H9 (cell line): ENCODE data around the gene KLHL2. TPM values are rescaled to one million over a fixed set of nuclear protein-coding genes. Genes with fewer than 3 reads are reported as not detected.

Experiments
- DNase-seq: peaks from one replicate; pipeline ENCODE4 v3.0.0-alpha.2; 2017
- H2AFZ ChIP-seq: one replicate; pipeline ENCODE4 v1.6.1; 2013; ENCODE audit warnings: mild to moderate bottlenecking, low read length, control low read depth, moderate library complexity
- H2AK5ac ChIP-seq: 2 replicates; pipeline ENCODE4 v1.6.1; 2013; ENCODE audit warnings: low read length, control low read depth, mixed read lengths; ENCODE audit not compliant: insufficient read length
- H2BK120ac ChIP-seq: one replicate; pipeline ENCODE4 v1.6.1; 2013; ENCODE audit warnings: low read depth, mild to moderate bottlenecking, low read length, control low read depth, inconsistent platforms; ENCODE audit not compliant: poor library complexity, severe bottlenecking
- H2BK12ac ChIP-seq: 2 replicates; pipeline ENCODE4 v1.6.1; 2013; ENCODE audit warnings: low read length, control low read depth, mixed read lengths, low read depth; ENCODE audit not compliant: insufficient read length
- H2BK15ac ChIP-seq: 2 replicates; pipeline ENCODE4 v1.6.1; 2013; ENCODE audit warnings: low read depth, low read length, control low read depth
- H2BK20ac ChIP-seq: one replicate; pipeline ENCODE4 v1.6.1; 2013; ENCODE audit warnings: low read depth, mild to moderate bottlenecking, low read length, control low read depth, inconsistent platforms; ENCODE audit not compliant: poor library complexity, severe bottlenecking
- H2BK5ac ChIP-seq: 2 replicates; pipeline ENCODE4 v1.6.1; 2013; ENCODE audit warnings: low read length, control low read depth, mixed read lengths; ENCODE audit not compliant: insufficient read length
- H3K14ac ChIP-seq: 2 replicates; pipeline ENCODE4 v1.6.1; 2013; ENCODE audit warnings: low read length, control low read depth; ENCODE audit not compliant: insufficient read depth
- H3K18ac ChIP-seq: 2 replicates; pipeline ENCODE4 v1.6.1; 2013; ENCODE audit warnings: low read depth, mild to moderate bottlenecking, mixed read lengths, low read length, control low read depth; ENCODE audit not compliant: insufficient read length
- H3K23ac ChIP-seq: 2 replicates; pipeline ENCODE4 v1.6.1; 2013; ENCODE audit warnings: low read length, control low read depth, mixed read lengths, low read depth; ENCODE audit not compliant: insufficient read length
- H3K23me2 ChIP-seq: 2 replicates; pipeline ENCODE4 v1.6.1; 2013; ENCODE audit warnings: low read depth, mild to moderate bottlenecking, mixed read lengths, low read length, control low read depth; ENCODE audit not compliant: insufficient read length, poor library complexity, severe bottlenecking
- H3K27ac ChIP-seq: 2 replicates; pipeline ENCODE4 v1.5.1; 2013; ENCODE audit warnings: low read length, control low read depth, mixed read lengths, low read depth; ENCODE audit not compliant: insufficient read length
- H3K27me3 ChIP-seq: 2 replicates; pipeline ENCODE4 v1.6.1; 2013; ENCODE audit warnings: low read length, control low read depth, inconsistent platforms; ENCODE audit not compliant: insufficient read depth
- H3K4ac ChIP-seq: 2 replicates; pipeline ENCODE4 v1.6.1; 2013; ENCODE audit warnings: low read depth, mild to moderate bottlenecking, control low read depth, inconsistent platforms, low read length, moderate library complexity
- H3K4me1 ChIP-seq: 2 replicates; pipeline ENCODE4 v1.6.1; 2013; ENCODE audit warnings: low read length, control low read depth, inconsistent platforms; ENCODE audit not compliant: insufficient read depth
- H3K4me2 ChIP-seq: 2 replicates; pipeline ENCODE4 v1.6.1; 2013; ENCODE audit warnings: low read length, control low read depth, mixed read lengths; ENCODE audit not compliant: insufficient read length, insufficient read depth
- H3K56ac ChIP-seq: 2 replicates; pipeline ENCODE4 v1.6.1; 2013; ENCODE audit warnings: low read depth, mild to moderate bottlenecking, mixed read lengths, low read length, control low read depth; ENCODE audit not compliant: insufficient read length
- H3K79me1 ChIP-seq: 2 replicates; pipeline ENCODE4 v1.6.1; 2013; ENCODE audit warnings: low read depth, mild to moderate bottlenecking, moderate library complexity, low read length, control low read depth, inconsistent platforms; ENCODE audit not compliant: insufficient read depth, poor library complexity, severe bottlenecking
- H3K79me2 ChIP-seq: 2 replicates; pipeline ENCODE4 v1.6.1; 2013; ENCODE audit warnings: low read length, control low read depth, inconsistent platforms; ENCODE audit not compliant: insufficient read depth
- H3K9ac ChIP-seq: 2 replicates; pipeline ENCODE4 v1.6.1; 2013; ENCODE audit warnings: low read length, control low read depth, mixed read lengths; ENCODE audit not compliant: insufficient read length; ENCODE audit errors: extremely low read depth
- H3K9me3 ChIP-seq: one replicate; pipeline ENCODE4 v1.6.1; 2013; ENCODE audit warnings: low read depth, low read length, inconsistent platforms; ENCODE audit not compliant: control insufficient read depth
- H3T11ph ChIP-seq: one replicate; pipeline ENCODE4 v1.6.1; 2013; ENCODE audit warnings: mild to moderate bottlenecking, low read length, control low read depth, inconsistent platforms
- H4K20me1 ChIP-seq: one replicate; pipeline ENCODE4 v1.6.1; 2013; ENCODE audit not compliant: control insufficient read depth, insufficient read length, insufficient read depth
- H4K5ac ChIP-seq: 2 replicates; pipeline ENCODE4 v1.6.1; 2013; ENCODE audit warnings: low read depth, mild to moderate bottlenecking, mixed read lengths, low read length, control low read depth; ENCODE audit not compliant: insufficient read length
- H4K8ac ChIP-seq: replicated peaks from 2 replicates; pipeline ENCODE4 v1.6.1; 2013; ENCODE audit warnings: low read length, control low read depth, mixed read lengths, low read depth; ENCODE audit not compliant: insufficient read length
- H4K91ac ChIP-seq: 2 replicates; pipeline ENCODE4 v1.6.1; 2013; ENCODE audit warnings: low read depth, mild to moderate bottlenecking, moderate library complexity, mixed read lengths, low read length, control low read depth; ENCODE audit not compliant: insufficient read length
- H3K27ac Mint-ChIP-seq, 3 experiments: 2 replicates in 2 of 3; 3 replicates in 1 of 3; pipeline ENCODE4 v1.8.0; 2020 to 2021; ENCODE audit warnings: mixed read lengths in 3 of 3, mild to moderate bottlenecking in 1 of 3, moderate library complexity in 1 of 3
- H3K27me3 Mint-ChIP-seq: 2 replicates; pipeline ENCODE4 v1.8.0; 2021; ENCODE audit warnings: low read depth, mild to moderate bottlenecking, moderate library complexity, mixed read lengths
- H3K36me3 Mint-ChIP-seq, 3 experiments: 2 replicates in 2 of 3; 3 replicates in 1 of 3; pipeline ENCODE4 v1.8.0; 2020 to 2021; ENCODE audit warnings: low read depth in 3 of 3, mixed read lengths in 3 of 3; ENCODE audit not compliant: insufficient read depth in 1 of 3
- H3K4me1 Mint-ChIP-seq, 2 experiments: 2 replicates each; pipeline ENCODE4 v1.8.0; 2020; ENCODE audit warnings: mixed read lengths in 2 of 2
- H3K4me3 Mint-ChIP-seq, 2 experiments: 2 replicates in 1 of 2; 3 replicates in 1 of 2; pipeline ENCODE4 v1.8.0; 2020 to 2021; ENCODE audit warnings: mild to moderate bottlenecking in 2 of 2, mixed read lengths in 2 of 2, moderate library complexity in 1 of 2
- H3K9me3 Mint-ChIP-seq, 2 experiments: 2 replicates in 1 of 2; 3 replicates in 1 of 2; pipeline ENCODE4 v1.8.0; 2020; ENCODE audit warnings: mild to moderate bottlenecking in 2 of 2, mixed read lengths in 2 of 2, moderate library complexity in 1 of 2
- CTCF ChIP-seq: fragments of 200-600 bp; sonication (generic); conservative IDR thresholded peaks from 3 replicates; pipeline ENCODE4 v1.8.0; 2021; ENCODE audit warnings: antibody characterized with exemption, mild to moderate bottlenecking
- WGBS: extraction: QIAGEN DNeasy Blood & Tissue Kit; methylation state at CpG from one replicate; pipeline ENCODE4 v1.1.7; 2013; ENCODE audit warnings: missing lambda C conversion rate, low lambda C conversion rate, mixed read lengths; ENCODE audit not compliant: insufficient read length; ENCODE audit errors: extremely low coverage; 5-methylcytosine and 5-hydroxymethylcytosine counted together
- total RNA-seq: library from RNA; stranded (reverse); gene quantifications from 2 replicates; pipeline ENCODE4 v1.2.1, GENCODE V29; 2021

Gene KLHL2
- total RNA-seq, 1 experiment from 2014 or later = 14.3 TPM

GRCh38 chr4:165324236-165324917, 117.0 kb downstream of the KLHL2 start:
- WGBS = no CpG with 5 or more reads among the region's 7 CpGs
- no peak overlapping the region for H3K56ac ChIP-seq
- H3K9me3 ChIP-seq = no peaks in the 10 kb centered on the region
- no peak overlapping the region for H4K91ac ChIP-seq
- no peak overlapping the region for H2BK120ac ChIP-seq
- peaks cover 8% of the 10 kb centered on the region for H3K23me2 ChIP-seq
- Mint-ChIP-seq H3K4me3 (no peak overlapping the region), H3K9me3 (no peaks in the 10 kb centered on the region; a peak in 1 of 5 replicates), H3K27me3 (no peaks in the 10 kb centered on the region), H3K4me1 (peaks cover 16 to 21% of the 10 kb centered on the region in 2 experiments), H3K36me3 (no peaks in the 10 kb centered on the region), H3K27ac (peak overlapping the region; percentile 54 to 93 (median 86); a peak in 6 of 7 replicates)
- no peak overlapping the region for H4K8ac ChIP-seq
- H3K14ac ChIP-seq = no peak overlapping the region
- no peak; the same call in 2 of the 3 replicates for TF ChIP-seq CTCF
- H3K79me2 ChIP-seq = peaks cover 18% of the 10 kb centered on the region
- H3K4ac ChIP-seq = no peak overlapping the region
- H2BK15ac ChIP-seq = no peak overlapping the region
- H3K27me3 ChIP-seq = no peaks in the 10 kb centered on the region
- no peaks in the 10 kb centered on the region for H3K79me1 ChIP-seq
- H2BK12ac ChIP-seq = no peak overlapping the region
- no peak overlapping the region for H3K4me2 ChIP-seq
- no peak overlapping the region for H3T11ph ChIP-seq
- no peak overlapping the region for H2BK5ac ChIP-seq
- H3K18ac ChIP-seq = no peak overlapping the region
- H4K20me1 ChIP-seq = no peaks in the 10 kb centered on the region
- no peak overlapping the region for H2BK20ac ChIP-seq
- H3K9ac ChIP-seq = no peak overlapping the region
- no peak overlapping the region for H4K5ac ChIP-seq
- H3K27ac ChIP-seq = no peak overlapping the region
- DNase-seq = no peak
- H2AFZ ChIP-seq = no peak overlapping the region
- peak overlapping the region; percentile 92 for H2AK5ac ChIP-seq
- H3K4me1 ChIP-seq = no peaks in the 10 kb centered on the region; the same call in 1 of the 2 replicates
- no peak overlapping the region for H3K23ac ChIP-seq
